Fibroblast of mammary gland (primary cell): Measurements from ENCODE around the gene GPR146.

Source experiments
- DNase-seq: peaks from one replicate; pipeline ENCODE4 v3.0.0-alpha.2; 2010; ENCODE audit warnings: low read depth
- H3K4me3 ChIP-seq: 2 replicates; pipeline ENCODE4 v1.5.1; 2011; ENCODE audit warnings: low read depth, mild to moderate bottlenecking, low read length, moderate library complexity; ENCODE audit not compliant: control insufficient read depth
- CTCF ChIP-seq: conservative IDR thresholded peaks from 2 replicates; pipeline ENCODE4 v1.5.1; 2011; ENCODE audit warnings: low read depth, low read length, inconsistent platforms; ENCODE audit not compliant: control insufficient read depth, insufficient read depth

Gene GPR146

GRCh38 chr7:1092806-1093501 is 48.6 kb downstream of the GPR146 start:
- DNase-seq = no peak
- H3K4me3 ChIP-seq = no peak overlapping the region
- TF ChIP-seq CTCF = no peak

- no peak for TF ChIP-seq CTCF
- DNase-seq = no peak
- no peak overlapping the region for H3K4me3 ChIP-seq
These were observed 49.1 kb downstream of the GPR146 start for GRCh38 chr7:1093502-1093843.

- no peak for TF ChIP-seq CTCF
- DNase-seq = no peak
- no peak overlapping the region for H3K4me3 ChIP-seq
These were observed 49.7 kb downstream of the GPR146 start for GRCh38 chr7:1093916-1094508.

- no peak overlapping the region for H3K4me3 ChIP-seq
- TF ChIP-seq CTCF = no peak
- no peak for DNase-seq
These were observed 50.5 kb downstream of the GPR146 start for GRCh38 chr7:1094870-1095269.

- no peak overlapping the region for H3K4me3 ChIP-seq
- TF ChIP-seq CTCF = no peak
- DNase-seq = no peak
These were observed 51.3 kb downstream of the GPR146 start for GRCh38 chr7:1095621-1096155.

GRCh38 chr7:1096156-1097119 is 52.1 kb downstream of the GPR146 start:
- TF ChIP-seq CTCF = no peak
- DNase-seq = no peak
- no peak overlapping the region for H3K4me3 ChIP-seq
